WERI-Rb-1 (cell line): Measurements from ENCODE around the gene PEX10.

Source experiments
- DNase-seq: peaks from one replicate; pipeline ENCODE4 v3.0.0-alpha.2; 2020
- H3K27ac ChIP-seq: fragments of 250-450 bp; sonication (Bioruptor Pico); 2 replicates; pipeline ENCODE4 v1.5.1; 2020; ENCODE audit warnings: mild to moderate bottlenecking, moderate library complexity
- H3K27me3 ChIP-seq: fragments of 250-450 bp; sonication (Bioruptor Pico); 2 replicates; pipeline ENCODE4 v1.5.1; 2021; ENCODE audit warnings: mild to moderate bottlenecking, low read depth, moderate library complexity; ENCODE audit not compliant: insufficient read depth, severe bottlenecking
- H3K36me3 ChIP-seq: fragments of 250-450 bp; sonication (Bioruptor Pico); 2 replicates; pipeline ENCODE4 v1.5.1; 2020; ENCODE audit warnings: mild to moderate bottlenecking, moderate library complexity
- H3K4me3 ChIP-seq: 2 replicates; pipeline ENCODE4 v1.5.1; 2011; ENCODE audit warnings: low read depth, mild to moderate bottlenecking, control low read depth, low read length
- H3K9me3 ChIP-seq: fragments of 250-450 bp; sonication (Bioruptor Pico); 2 replicates; pipeline ENCODE4 v1.5.1; 2021; ENCODE audit warnings: mild to moderate bottlenecking, moderate library complexity; ENCODE audit not compliant: severe bottlenecking
- TF ChIP-seq, protein P1 (sequence below): IDR thresholded peaks from 2 replicates; pipeline ENCODE4 v1.5.1; 2011; ENCODE audit warnings: low read depth, mild to moderate bottlenecking, control low read depth, inconsistent platforms, low read length

The PEX10 gene

DNA sequence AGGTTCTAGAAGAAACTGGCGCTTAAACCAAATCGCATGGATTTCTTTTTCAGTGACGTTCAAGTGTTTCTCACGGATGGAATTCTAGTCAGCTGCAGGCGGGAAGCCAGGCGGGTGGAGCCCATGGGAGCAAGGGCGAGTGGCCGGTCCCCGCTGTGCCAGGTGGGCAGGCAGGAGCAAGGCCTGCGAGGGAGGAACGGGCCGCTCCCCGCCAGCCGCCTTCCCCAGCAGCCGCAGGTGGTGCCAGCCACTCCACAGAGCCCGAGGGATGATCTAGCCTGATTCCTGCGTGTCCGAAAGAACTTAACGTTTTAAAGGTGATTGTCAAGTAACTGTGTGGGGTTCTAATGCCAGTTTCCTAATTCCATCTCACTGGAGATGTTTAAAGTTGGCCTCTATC is 9.1 kb downstream of the PEX10 start:
- Histone ChIP-seq H3K27me3 (no peaks in the 10 kb centered on the region), H3K9me3 (no peaks in the 10 kb centered on the region), H3K4me3 (no peak overlapping the region), H3K27ac (no peak overlapping the region), H3K36me3 (peaks cover 79% of the 10 kb centered on the region)
- TF ChIP-seq, protein P1, sequence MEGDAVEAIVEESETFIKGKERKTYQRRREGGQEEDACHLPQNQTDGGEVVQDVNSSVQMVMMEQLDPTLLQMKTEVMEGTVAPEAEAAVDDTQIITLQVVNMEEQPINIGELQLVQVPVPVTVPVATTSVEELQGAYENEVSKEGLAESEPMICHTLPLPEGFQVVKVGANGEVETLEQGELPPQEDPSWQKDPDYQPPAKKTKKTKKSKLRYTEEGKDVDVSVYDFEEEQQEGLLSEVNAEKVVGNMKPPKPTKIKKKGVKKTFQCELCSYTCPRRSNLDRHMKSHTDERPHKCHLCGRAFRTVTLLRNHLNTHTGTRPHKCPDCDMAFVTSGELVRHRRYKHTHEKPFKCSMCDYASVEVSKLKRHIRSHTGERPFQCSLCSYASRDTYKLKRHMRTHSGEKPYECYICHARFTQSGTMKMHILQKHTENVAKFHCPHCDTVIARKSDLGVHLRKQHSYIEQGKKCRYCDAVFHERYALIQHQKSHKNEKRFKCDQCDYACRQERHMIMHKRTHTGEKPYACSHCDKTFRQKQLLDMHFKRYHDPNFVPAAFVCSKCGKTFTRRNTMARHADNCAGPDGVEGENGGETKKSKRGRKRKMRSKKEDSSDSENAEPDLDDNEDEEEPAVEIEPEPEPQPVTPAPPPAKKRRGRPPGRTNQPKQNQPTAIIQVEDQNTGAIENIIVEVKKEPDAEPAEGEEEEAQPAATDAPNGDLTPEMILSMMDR = no peak
- no peak for DNase-seq

- H3K27me3 ChIP-seq = no peaks in the 10 kb centered on the region
- peaks cover 84% of the 10 kb centered on the region for H3K36me3 ChIP-seq
- no peak overlapping the region for H3K4me3 ChIP-seq
- no peak for DNase-seq
- TF ChIP-seq, protein P1 = no peak
- no peaks in the 10 kb centered on the region for H3K9me3 ChIP-seq
- H3K27ac ChIP-seq = no peak overlapping the region
Measured at GRCh38 chr1:2402420-2402819, 9.9 kb downstream of the PEX10 start.

DNA sequence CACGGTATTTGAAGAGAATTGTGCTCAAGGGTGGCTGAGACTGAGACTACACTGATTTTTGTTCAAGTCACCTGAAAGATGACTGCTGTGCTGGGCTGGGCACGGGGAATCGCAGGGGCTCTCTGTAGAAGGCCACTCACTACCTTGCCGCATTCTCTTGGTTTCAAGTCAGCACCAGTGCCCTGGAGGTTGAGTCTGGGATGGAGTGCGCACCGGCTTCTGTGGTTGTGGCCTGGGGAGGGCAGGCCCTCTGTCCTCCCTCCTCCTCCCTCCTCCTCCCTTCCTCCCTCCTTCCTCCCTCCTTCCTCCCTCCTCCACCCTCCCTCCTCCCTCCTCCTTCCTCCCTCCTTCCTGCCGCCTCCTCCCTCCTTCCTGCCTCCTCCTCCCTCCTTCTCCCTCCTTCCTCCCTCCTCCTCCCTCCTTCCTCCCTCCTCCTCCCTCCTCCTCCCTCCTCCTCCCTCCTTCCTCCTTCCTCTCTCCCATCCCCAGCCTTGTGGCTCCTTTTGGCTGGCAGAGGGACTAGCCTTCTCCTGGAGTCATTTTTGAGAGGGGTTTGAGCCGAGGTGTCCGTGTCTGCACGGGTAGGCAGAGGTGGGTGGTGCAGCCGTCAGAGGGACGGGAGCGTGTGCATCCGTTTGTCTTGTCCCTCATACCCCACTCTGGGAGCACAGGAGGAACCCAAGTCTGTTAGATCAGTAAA is 11.3 kb downstream of the PEX10 start:
- no peaks in the 10 kb centered on the region for H3K27me3 ChIP-seq
- H3K27ac ChIP-seq = no peak overlapping the region
- peaks cover 88% of the 10 kb centered on the region for H3K36me3 ChIP-seq
- H3K9me3 ChIP-seq = no peaks in the 10 kb centered on the region
- no peak overlapping the region for H3K4me3 ChIP-seq
- no peak for DNase-seq
- TF ChIP-seq, protein P1 = no peak

DNA sequence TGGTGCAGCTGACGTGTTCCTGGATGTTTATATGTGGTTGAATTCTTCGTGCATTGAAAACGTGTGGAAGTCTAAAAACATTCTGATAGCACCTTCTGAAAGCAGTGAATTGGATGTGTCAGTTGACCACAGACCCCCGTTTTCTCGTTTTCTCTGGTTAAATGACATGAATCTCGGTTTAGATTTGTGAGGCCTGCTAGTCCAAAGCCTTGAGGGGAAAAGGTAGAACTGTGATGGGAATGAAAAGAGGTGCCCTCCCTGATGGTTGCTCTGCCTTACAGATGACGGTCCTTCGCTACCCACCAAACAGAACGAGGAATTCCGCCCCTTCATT is 11.8 kb downstream of the PEX10 start:
- Histone ChIP-seq H3K27ac (no peak overlapping the region), H3K27me3 (no peaks in the 10 kb centered on the region), H3K9me3 (no peaks in the 10 kb centered on the region), H3K4me3 (no peak overlapping the region), H3K36me3 (peaks cover 92% of the 10 kb centered on the region)
- DNase-seq = no peak
- TF ChIP-seq, protein P1 = no peak

DNA sequence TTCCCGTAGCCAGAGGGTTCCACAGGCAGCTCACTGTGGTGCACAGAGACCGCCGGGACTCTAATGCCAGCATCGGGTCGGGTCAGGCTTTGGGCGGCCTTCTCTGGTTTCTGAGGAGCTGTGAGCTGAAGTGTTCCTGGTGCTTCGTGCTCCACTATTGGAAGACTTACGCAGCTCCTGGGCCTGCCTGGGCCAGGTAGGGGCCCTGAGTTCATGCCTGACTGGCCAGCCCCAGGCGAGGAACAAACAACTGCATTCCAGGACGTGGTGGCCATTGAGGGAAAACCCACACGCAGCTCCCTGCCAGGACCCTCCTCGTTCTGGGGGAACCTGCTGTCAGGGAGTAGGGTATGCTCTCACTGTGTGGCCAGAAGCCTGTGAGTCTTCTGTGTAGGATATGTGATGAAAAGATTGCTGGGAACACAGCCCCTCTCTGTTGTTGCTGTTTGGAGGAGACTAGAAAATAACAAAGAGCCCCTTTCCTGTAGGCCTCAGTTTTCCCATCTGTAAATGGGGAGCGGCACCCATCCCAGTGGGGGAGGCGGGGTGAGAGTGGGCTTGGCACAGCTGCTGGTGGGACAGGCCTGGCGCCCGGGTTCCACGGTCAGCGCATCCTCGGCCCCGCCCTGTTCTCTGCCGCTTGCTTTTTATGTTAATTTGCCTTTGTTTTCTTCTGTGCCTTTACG is 12.3 kb downstream of the PEX10 start:
- TF ChIP-seq, protein P1 = no peak
- Histone ChIP-seq H3K36me3 (peaks cover 90% of the 10 kb centered on the region), H3K9me3 (no peaks in the 10 kb centered on the region), H3K27me3 (no peaks in the 10 kb centered on the region), H3K4me3 (no peak overlapping the region), H3K27ac (no peak overlapping the region)
- no peak for DNase-seq
